ENCODE measurements around the gene DBH. TPM values are rescaled to one million over a fixed set of nuclear protein-coding genes. Genes with fewer than 3 reads are reported as not detected.

The DBH gene
- 0.04 TPM for total RNA-seq (2013)
- polyA plus RNA-seq (not detected), polyA minus RNA-seq (not detected in 2 replicates), total RNA-seq (0 to 0.58 (median 0) reads per million in 11 experiments)

- H3K4me2 ChIP-seq (replicated peaks; ENCODE audit: extremely low read depth, low read length, poor library complexity, severe bottlenecking): no peak within 1 kb of the TSS
- Mint-ChIP-seq H3K9me3 (no peaks in the 10 kb centered on the region), H3K36me3 (no peaks in the 10 kb centered on the region), H3K27me3 (ENCODE audit: low read depth in 3 of 3) (peaks cover 2 to 19% (median 10%) of the 10 kb centered on the region in 3 donors), H3K4me1 (no peaks in the 10 kb centered on the region), H3K27ac (peak within 1 kb of the TSS in 1 of 7 donors; percentile 21), H3K4me3 (no peak within 1 kb of the TSS)
- TF ChIP-seq CTCF (IDR thresholded peaks at IDR 0.05): no peak
- no peaks in the 10 kb centered on the region for H3K27me3 ChIP-seq (ENCODE audit: control insufficient read depth in 2 of 2, insufficient read depth in 2 of 2, low read length in 2 of 2)
- H3K79me2 ChIP-seq (ENCODE audit: insufficient read depth, low read length): no peaks in the 10 kb centered on the region
- no peaks in the 10 kb centered on the region for H3K4me1 ChIP-seq (ENCODE audit: control insufficient read depth in 1 of 2, insufficient read depth in 2 of 2, low read length in 2 of 2)
- H2AFZ ChIP-seq (ENCODE audit: insufficient read depth, low read depth, low read length, poor library complexity, severe bottlenecking): no peak within 1 kb of the TSS
- H3K9me3 ChIP-seq (replicated peaks in 1 of 2; ENCODE audit: control insufficient read depth in 1 of 2, insufficient read depth in 1 of 2, low read length in 2 of 2): no peaks in the 10 kb centered on the region
- DNase-seq: no peak
- WGBS (ENCODE audit: insufficient coverage): 96% methylated on average over 17 of the region's 24 CpGs
- H3K27ac ChIP-seq (ENCODE audit: low read depth in 1 of 2, low read length in 2 of 2): no peak within 1 kb of the TSS
- H3K36me3 ChIP-seq (replicated peaks in 1 of 2; ENCODE audit: control insufficient read depth in 1 of 2, insufficient read depth in 2 of 2, low read length in 2 of 2): no peaks in the 10 kb centered on the region
- no peak within 1 kb of the TSS for H3K4me3 ChIP-seq (replicated peaks in 1 of 3; ENCODE audit: low read depth in 2 of 3, low read length in 3 of 3)
- intact Hi-C loops (cut with micrococcal nuclease): no loop called here
- no peak within 1 kb of the TSS for H3K9ac ChIP-seq (ENCODE audit: insufficient read depth, low read length, poor library complexity, severe bottlenecking)
- no peaks in the 10 kb centered on the region for H4K20me1 ChIP-seq (ENCODE audit: insufficient read depth, low read length)
Observed at GRCh38 chr9:133635533-133636531, at the start of gene DBH. Gene DBH, plus strand, starts transcription at chr9:133636363. Its CDS starts 9 bp downstream, at chr9:133636372.

GRCh38 chr9:133587051-133587450, 49.1 kb upstream of the DBH start:
- Histone ChIP-seq H3K9ac (ENCODE audit: insufficient read depth, low read length, poor library complexity, severe bottlenecking) (no peak overlapping the region), H3K79me2 (ENCODE audit: insufficient read depth, low read length) (no peaks in the 10 kb centered on the region), H2AFZ (ENCODE audit: insufficient read depth, low read depth, low read length, poor library complexity, severe bottlenecking) (no peak overlapping the region), H3K27ac (ENCODE audit: low read depth in 1 of 2, low read length in 2 of 2) (no peak overlapping the region), H3K9me3 (replicated peaks in 1 of 2; ENCODE audit: control insufficient read depth in 1 of 2, insufficient read depth in 1 of 2, low read length in 2 of 2) (peaks cover 6 to 13% of the 10 kb centered on the region in 2 donors), H3K4me1 (ENCODE audit: control insufficient read depth in 1 of 2, insufficient read depth in 2 of 2, low read length in 2 of 2) (no peaks in the 10 kb centered on the region), H3K27me3 (ENCODE audit: control insufficient read depth in 2 of 2, insufficient read depth in 2 of 2, low read length in 2 of 2) (peaks cover 2 to 31% of the 10 kb centered on the region in 2 donors), H4K20me1 (ENCODE audit: insufficient read depth, low read length) (no peaks in the 10 kb centered on the region), H3K36me3 (replicated peaks in 1 of 2; ENCODE audit: control insufficient read depth in 1 of 2, insufficient read depth in 2 of 2, low read length in 2 of 2) (no peaks in the 10 kb centered on the region), H3K4me2 (replicated peaks; ENCODE audit: extremely low read depth, low read length, poor library complexity, severe bottlenecking) (no peak overlapping the region), H3K4me3 (replicated peaks in 1 of 3; ENCODE audit: low read depth in 2 of 3, low read length in 3 of 3) (no peak overlapping the region)
- H3K4me3 Mint-ChIP-seq: no peak overlapping the region
- H3K27ac Mint-ChIP-seq: no peak overlapping the region
- DNase-seq: no peak
- H3K36me3 Mint-ChIP-seq: no peaks in the 10 kb centered on the region
- no peaks in the 10 kb centered on the region for H3K4me1 Mint-ChIP-seq
- intact Hi-C loops (cut with micrococcal nuclease): no loop called here
- WGBS (ENCODE audit: insufficient coverage): 88% methylated on average over 8 of the region's 8 CpGs
- peaks cover 22 to 39% (median 38%) of the 10 kb centered on the region in 3 donors for H3K27me3 Mint-ChIP-seq (ENCODE audit: low read depth in 3 of 3)
- no peak for TF ChIP-seq CTCF (IDR thresholded peaks at IDR 0.05)
- peaks cover 7 to 15% (median 11%) of the 10 kb centered on the region in 7 donors for H3K9me3 Mint-ChIP-seq

Data from CD14-positive monocyte (primary cell).